ENCODE results near the gene EXOC6B.
"Not testable (repeated sequence)": the region's sequence is repeated elsewhere in the genome, so short reads cannot be mapped to it uniquely, and the experiment has no call there.

The EXOC6B gene

DNA sequence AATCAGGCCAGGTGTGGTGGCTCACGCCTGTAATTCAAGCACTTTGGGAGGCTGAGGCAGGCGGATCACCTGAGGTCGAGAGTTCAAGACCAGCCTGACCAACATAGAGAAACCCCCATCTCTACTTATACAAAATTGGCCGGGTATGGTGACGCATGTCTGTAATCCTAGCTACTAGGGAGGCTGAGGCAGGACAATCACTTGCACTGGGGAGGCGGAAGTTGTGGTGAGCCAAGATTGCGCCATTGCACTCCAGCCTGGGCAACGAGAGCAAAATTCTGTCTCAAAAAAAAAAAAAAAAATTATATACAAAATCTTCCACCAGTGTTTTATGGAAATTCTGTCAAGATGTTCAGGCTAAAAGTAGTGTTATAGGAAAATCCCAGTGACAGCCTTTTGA is 290.2 kb downstream of the EXOC6B start:
- DNase-seq = not testable (repeated sequence)

DNA sequence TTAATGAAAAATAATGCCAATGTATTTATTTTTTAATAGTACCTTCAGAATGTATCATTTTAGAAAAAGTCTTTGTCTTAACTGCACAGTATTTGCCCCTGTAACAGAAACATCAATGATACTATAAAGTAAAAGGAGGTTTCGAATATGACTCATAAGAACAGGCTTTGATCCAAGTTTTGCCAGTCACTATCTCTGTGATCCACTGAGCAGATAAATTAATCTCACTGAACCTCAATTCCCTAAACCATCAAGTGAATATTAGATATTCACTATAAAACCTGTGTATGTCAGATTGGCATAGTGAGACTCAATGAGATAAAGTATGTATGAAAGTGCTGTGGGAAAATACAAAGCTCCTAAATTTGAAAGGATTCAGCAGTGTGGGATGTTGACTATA is 292.1 kb downstream of the EXOC6B start:
- DNase-seq = no peak

DNA sequence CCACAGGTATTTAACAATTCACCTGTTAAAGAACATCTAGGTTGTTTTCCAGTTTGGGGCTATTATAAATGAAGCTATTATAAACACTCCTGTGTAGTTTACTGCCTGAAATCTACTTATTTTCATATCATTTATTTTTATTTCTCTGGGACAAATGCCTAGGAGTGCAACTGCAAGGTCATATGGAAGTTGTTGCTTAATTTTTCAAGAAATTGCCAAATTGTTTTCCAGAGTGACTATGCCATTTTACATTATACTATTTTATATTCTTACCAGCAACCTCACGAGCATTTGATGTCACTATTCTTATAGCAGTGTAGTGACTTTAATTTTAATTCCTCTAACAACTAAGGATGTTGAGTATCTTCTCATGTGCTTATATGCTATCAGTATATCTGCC is 298.4 kb downstream of the EXOC6B start:
- no peak for DNase-seq

DNA sequence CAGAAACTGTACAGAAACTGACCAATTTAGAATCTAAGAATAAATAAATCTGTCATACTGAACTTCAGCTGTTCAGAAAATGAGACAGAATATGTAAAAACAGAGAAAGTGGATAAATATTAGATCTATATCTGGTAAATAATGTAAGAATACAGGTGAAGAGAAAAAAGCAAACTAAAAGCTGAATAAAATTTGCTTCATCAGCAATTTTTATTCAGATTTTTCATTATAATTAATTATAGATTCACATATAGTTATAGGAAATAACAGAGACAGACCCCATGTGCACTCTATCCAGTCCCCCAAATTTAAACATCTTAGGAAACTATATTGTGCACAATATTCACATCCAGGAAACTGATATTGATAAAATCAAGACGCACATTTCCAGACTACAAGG is 299.2 kb downstream of the EXOC6B start:
- no peak for DNase-seq

DNA sequence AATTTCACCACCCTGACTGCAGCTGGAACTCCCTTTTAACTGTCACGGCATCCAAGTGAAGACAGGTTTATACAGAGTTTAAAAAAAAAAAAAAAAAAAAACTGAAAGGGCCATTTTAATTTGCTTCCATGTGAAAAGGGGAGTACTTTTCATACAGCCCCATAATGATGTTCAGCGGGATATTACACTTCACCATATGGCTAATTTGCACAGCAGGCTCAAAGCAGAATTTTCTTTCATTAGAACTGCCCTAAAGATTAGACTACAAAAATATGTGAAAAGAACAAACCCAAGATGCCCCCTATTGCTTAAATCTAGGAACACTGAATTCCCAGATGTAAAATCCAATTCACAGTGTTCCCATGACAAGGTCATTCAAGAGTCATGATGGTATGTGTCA is 301.8 kb downstream of the EXOC6B start:
- no peak for DNase-seq

DNA sequence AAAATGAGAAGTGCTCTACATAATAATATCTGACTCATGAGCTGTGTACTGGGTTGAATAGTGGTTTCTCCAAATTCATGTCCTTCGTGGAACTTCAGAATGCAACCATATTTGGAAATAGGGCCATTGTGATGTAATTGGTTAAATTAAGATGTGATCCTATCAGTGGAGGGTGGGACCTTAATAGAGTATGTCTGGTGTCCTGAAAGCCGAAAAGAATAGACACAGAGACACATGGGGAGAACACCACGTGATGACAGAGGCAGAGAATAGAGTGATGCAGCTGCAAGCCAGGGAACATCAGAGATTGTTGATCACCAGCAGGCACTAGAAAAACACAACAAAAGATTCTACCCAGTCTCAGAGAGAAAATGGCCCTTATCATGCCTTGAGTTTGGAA is 310.1 kb downstream of the EXOC6B start:
- no peak for DNase-seq

DNA sequence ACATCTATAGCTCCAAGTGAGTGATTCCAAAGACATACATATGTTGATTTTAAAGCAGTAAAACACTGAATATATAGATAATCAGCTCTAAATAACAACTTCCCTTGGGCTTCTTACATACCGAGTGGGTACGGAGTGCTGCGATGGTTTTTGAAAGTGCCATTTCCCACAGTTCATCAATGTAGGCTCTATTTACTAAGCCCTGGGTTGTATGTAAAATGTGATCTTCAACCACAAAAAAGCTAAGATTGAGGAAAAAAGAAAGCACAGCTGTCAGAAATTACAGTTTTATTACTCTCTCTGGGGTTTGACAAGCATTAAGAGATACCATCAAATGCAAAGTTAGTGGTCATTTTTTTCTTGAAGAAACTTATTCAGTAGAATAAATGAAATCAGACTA is 312.8 kb downstream of the EXOC6B start:
- no peak for DNase-seq

DNA sequence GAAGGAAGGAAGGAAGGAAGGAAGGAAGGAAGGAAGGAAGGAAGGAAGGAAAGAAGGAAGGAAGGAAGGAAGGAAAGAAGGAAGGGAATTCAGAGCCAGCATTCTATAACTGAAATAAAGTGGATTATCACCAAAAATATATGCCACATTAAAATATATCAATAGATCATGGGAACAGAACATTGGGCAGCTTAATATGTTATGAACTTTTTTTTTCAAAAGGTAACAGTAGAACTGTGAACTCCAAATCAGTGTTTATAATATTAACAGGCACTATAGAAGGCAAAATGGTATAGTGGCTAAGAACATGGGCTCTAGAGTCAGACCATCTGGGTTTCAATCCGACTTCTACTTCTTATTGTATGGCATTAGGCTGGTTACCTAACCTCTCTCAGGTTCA is 313.5 kb downstream of the EXOC6B start:
- no peak for DNase-seq

DNA sequence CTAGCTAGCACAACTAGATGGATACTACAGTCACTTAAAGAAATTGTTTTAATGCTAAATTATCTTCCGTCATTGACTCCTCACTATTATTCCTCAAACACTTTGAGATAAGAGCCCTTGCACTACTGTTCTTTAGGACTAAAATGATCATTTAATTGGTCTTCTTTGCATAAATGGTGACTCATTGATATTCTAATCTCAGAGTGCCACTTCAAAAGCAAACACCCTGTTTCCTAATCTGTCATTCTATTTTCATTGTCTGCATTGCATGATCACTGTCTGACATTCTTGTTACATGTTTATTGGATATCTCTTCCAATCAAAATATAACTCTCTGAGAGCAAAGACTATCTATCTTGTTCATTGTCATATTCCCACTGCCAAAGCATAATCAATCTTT is 313.9 kb downstream of the EXOC6B start:
- no peak for DNase-seq

DNA sequence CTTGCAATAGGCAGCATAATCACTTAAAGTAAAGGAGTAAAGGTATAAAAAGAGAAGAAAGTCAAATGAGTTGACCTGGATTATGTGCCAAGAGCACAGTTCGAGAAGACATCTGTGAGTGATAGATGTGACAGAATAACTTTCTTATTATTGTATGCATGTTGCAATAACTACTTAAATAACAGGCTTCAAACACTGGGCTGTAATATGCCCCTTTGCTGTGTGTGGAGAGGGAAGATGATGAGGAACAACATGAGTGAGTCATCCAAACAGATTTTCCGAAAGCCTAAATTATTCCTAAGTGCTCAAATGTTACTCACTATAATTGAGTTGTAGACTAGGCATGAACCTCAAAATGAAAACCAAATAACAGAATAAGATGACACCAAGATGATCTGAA is 328.1 kb downstream of the EXOC6B start:
- no peak for DNase-seq

DNA sequence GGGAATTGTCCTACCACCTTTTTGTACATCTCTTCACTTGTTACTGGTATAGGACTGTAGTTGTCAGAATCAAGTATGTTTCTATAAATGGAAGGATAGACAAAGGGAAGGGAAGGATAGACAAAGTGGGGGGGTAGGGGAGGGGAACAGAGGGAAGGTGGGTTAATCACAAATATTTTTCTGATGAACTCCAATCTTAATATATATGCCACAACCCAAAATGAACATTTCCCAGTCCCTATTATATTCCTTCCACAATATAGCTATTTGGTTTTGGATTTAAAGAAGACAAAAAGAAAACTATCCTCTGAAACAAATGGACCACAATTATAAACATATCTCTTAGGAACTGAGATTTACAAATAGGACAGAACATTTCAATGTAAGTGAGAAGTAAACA is 329.4 kb downstream of the EXOC6B start:
- no peak for DNase-seq

DNA sequence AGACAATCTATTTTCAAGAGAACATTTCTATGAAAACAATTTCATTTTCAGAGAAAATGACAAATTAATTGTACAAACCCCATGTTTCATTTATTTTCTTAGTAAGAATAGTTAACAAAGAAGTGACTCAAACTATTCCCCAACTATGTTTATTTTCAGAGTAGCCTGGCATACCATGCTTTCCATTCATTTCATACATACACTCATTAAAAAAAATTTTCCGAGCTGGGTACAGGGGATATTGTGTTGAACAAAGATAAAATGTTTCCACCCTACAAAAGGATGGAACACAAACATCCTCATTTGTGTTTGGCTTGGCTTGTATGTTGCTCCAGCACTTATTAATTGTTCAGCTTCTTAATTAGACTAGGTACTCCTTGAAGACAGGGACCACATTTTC is 331.4 kb downstream of the EXOC6B start:
- DNase-seq = no peak

DNA sequence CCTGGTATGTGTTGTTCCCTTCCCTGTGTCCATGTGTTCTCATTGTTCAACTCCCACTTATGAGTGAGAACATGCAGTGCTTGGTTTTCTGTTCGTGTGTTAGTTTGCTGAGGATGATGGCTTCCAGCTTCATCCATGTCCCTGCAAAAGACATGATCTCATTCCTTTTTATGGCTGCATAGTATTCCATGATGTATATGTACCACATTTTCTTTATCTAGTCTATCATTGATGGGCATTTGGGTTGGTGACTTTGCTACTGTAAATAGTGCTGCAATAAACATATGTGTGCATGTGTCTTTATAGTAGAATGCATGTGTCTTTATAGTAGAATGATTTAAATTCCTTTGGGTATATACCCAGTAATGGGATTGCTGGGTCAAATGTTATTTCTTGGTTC is 341.2 kb downstream of the EXOC6B start:
- DNase-seq = not testable (repeated sequence)

DNA sequence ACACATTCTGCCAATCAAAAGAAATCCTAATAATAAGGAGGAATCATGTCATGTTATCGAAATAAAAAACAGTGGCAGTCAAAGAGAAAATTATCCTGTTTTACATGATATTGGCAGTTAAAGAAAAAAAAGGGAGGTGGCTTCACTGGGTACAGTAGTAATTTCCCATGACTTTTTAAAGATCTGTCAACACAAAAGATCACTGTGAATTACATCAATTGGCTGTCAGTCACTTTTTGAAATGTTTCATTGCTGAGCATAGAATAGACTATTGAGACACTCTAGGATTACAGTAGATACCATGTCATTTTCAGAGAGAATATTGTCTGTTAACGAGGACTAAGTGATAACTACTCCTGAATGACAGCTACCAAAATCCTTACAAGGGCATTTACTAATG is 342.5 kb downstream of the EXOC6B start:
- DNase-seq = no peak

DNA sequence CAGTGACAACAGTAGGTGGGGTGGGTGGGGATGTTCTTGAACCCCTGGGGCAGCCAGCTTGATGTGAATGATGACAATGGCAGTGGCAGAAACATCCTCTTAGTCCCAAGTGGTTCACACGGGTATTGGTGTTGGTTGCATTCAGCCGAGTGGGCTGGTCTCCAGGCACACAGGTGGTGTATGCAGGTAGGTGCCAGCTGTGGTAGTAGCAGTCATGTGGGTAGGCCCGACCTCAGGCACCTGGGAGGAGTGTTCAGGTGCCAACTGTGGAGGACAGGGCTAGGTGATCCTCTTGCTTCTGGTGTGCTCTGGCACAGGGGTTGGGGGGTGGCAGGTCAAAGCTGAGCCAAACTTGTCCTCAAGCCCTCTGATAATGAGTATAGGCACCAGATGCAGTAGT is 350.6 kb downstream of the EXOC6B start:
- DNase-seq = no peak

DNA sequence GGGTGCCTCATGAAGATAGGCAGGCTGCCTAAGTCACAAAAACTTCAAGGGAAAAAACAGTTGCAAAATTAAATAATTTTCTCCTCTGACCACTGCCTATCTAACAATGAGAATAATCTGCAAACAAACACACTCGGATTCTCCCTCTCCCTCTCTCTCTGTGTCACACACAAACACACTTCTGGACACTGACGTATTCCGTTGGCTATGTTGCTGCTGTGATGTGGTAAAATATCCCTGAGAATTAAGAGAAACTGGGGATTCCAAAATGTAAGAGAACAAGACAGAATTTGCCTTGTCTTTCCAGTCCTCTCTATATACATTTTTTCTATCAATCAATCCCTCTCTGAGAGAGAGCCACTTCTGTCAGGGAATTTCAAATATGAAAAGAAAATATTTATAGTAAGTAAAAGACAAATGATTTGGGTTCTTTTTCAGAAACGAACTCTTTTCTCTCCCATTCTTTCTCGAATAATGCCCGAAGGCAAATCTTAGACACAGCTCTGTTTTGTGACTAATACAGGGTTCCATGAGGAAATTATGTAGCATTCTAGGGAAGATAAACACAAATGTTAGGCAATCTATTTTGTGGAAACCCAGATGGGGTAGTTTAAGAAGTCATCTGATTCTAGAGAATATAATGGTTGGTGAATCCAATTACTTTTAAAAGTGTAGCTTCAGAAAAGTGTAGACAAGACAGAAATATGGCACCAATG is 367.9 kb downstream of the EXOC6B start:
- DNase-seq = no peak

DNA sequence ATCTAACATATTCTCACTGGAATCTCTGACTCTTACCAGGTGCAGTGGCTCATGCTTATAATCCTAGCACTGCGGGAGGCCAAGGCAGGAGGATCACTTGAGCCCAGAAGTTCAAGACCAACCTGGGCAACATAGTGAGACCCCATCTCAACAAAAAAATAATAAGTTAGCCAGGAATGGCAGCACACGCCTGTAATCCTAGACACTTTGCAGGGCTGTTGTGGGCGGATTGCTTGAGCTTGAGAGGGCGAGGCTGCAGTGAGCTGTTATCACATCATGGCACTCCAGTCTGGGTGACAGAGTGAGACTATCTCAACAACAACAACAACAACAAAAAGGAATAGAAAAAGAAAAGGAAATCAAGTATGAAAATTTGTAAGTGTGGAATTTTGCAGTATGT is 371.6 kb downstream of the EXOC6B start:
- DNase-seq = no peak

DNA sequence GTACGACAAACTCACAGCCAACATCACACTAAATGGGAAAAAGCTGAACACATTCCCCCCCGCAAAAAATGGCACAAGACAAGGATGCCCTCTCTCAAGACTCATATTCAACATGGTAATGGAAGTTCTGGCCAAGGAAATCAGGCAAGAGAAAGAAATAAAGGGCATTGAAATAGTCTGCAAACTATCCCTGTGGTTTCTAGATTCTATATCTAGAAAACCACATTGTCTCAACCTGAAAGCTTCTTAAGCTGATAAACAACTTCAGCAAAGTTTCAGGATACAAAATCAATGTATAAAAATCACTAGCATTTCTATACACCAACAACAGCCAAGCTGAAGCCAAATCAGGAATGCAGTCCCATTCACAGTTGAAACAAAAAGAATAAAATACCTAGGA is 383.6 kb downstream of the EXOC6B start:
- DNase-seq = no peak

DNA sequence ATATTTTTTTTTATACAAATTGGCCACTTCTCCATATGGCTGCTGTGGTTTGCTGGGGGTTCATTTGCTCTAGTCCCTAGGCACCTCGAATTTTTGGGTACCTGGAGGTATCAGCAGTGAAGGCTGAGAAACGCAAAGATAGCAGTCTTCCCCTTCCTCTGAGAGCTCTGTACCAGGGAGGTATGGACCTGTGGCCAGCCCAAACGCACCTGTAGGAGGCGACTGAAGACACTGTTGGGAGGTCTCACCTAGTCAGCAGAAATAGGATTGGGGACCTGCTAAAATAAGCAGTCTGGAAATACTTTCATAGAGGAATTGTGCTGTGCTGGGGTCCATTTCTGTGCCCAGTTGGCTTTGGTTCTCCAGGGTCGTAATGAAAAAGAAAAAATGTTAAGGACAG is 385.9 kb downstream of the EXOC6B start:
- DNase-seq = no peak

DNA sequence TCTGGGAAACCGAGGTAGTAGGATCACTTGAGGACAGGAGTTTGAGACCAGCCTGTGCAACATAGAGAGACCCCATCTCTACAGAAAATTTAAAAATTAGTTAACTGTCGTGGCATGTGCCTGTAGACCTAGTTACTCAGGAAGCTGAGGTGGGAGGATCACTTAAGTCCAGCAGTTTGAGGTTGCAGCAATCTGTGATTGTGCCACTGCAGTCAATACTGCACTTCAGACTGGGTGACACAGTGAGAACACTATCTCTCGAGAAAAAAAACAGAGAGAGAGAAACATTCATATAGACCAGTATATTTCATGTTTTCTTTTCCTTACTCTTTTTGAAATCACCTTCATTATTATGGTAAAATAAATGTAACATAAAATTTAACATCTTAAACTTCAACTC is 387.5 kb downstream of the EXOC6B start:
- no peak for DNase-seq

DNA sequence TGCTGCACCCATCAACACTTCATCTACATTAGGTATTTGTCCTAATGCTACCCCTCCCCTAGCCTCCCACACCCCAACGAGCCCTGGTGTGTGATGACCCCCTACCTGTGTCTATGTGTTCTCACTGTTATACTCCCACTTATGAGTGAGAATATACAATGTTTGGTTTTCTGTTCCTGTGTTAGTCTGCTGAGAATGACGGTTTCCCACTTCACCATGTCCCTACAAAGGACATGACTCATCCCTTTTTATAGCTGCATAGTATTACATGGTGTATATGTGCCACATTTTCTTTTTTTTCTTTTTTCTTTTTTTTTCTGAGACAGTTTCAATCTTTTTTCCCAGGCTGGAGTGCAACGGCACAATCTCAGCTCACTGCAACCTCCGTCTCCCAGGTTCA is 394.1 kb downstream of the EXOC6B start:
- DNase-seq = no peak

DNA sequence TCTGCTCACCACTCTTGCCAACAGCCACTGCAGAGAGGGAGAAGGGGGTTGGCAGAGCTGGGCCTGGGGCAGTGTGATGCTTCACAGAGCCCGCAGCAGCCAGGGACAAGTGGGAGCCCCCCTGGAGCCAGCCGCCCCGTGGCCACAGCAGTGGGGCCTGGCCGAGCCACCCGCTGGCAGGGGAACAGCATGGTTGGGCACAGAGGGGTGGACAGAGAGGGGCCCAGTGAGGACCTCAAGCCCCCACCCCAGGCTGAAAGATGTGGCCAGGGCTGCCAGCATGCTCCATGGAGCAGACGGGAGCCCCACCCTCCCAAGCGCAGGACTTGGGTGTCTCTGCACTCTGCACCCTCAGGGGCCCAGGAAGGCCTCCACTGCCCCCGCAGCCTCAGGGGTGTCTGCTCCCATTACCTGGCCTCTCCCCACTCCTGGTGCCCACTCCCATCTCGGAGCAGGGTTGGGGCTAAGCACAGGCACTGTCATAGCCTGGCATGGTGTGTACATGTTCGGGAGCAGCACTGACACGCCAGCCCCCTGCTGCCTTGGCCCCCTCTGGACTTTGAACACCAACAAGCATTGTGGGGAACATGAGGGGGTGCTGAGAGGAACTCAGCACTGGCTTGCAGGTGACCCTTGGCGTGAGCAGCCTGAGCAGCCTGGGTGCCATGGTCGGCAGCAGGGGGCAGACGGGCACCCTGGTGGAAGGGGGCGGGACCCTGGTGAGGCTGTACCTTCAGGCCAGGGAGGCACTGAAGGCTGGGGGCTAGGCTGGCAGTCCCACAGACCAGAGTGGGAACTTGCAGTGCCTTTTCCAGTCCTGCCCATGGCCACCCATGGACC is 398.6 kb downstream of the EXOC6B start:
- DNase-seq = no peak

DNA sequence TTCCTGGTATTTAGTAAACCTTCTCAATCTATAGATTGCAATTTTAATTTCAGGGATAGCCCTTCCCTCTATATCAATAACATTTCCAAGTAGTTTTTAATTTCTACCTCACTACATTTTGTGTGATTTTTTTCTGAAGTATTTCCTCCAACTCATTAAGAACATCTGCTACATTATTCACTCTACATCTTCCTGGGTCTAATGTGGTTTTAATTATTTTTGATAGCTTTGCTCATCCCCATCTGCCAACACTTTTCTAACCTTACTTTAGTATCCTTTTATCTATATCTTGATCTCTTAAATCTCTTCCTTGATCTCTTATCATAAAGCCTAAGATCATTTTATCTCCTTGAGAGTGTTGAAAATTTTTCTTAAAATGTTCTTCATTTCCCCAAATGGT is 399.8 kb downstream of the EXOC6B start:
- no peak for DNase-seq

DNA sequence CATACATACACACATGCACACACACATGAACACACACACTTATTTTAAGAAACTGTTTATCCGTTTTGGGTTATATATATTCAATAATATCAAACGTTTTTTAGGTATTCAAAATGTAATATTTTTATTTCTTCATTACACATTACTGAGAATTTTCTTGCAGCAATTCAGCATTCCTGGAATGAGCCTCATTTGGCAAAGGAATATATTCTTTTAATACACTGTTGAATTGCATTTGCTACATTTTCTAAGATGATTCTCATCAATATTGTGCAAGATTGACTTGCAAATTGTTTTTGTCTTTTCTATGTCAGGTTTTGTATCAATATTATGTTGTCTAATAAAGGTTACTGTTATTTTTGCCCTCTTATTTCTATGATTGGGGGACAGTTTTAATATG is 402.1 kb downstream of the EXOC6B start:
- no peak for DNase-seq

All from activated CD4-positive, alpha-beta T cell treated with anti-CD3 and anti-CD28 coated beads for 1 hour (primary cell).